ENCODE measurements around the gene RHOT2. TPM values are rescaled to one million over a fixed set of nuclear protein-coding genes. Genes with fewer than 3 reads are reported as not detected.

RHOT2 gene
- total RNA-seq, 4 donors from 2014 or later = 110 to 416 (median 239) TPM

DNA sequence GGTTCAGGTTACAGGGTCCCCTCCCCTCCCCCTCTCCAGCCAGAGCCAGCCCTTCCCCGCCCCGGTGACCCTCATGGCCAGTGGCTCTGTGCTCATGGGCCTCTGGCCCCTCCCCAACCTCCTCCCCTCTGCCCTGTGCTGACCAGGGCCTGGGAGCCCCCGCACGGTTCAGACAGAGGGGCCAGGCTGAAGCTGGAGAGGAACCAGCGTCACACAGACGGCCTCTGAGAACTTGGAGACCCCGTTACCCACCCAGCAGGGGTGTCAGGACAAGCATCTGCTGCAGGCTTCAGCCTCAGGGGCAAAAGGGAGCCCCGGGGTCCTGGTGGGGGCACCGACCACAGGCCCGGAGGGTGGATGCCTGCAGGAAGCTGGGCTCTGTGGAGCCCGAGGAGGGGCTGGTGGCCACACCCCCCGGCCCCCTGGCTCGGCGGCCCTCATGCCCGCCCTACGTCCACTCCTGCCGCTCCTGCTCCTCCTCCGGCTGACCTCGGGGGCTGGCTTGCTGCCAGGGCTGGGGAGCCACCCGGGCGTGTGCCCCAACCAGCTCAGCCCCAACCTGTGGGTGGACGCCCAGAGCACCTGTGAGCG is 37.0 kb upstream of the RHOT2 start, which contains the start of gene WFIKKN1:
WFIKKN1 (plus strand) TSS at position 171 of the 591 bp plus-strand sequence; CDS start at position 440, 269 bp downstream.
- H3K36me3 ChIP-seq = peaks cover 0 to 46% (median 0%) of the 10 kb centered on the region in 3 donors
- peaks cover 0 to 31% (median 12%) of the 10 kb centered on the region in 4 donors for H3K4me1 ChIP-seq
- no peak for DNase-seq
- no peaks in the 10 kb centered on the region for H3K9me3 ChIP-seq
- TF ChIP-seq POLR2A (IDR thresholded peaks at IDR 0.05) = no peak
- TF ChIP-seq, protein P1, sequence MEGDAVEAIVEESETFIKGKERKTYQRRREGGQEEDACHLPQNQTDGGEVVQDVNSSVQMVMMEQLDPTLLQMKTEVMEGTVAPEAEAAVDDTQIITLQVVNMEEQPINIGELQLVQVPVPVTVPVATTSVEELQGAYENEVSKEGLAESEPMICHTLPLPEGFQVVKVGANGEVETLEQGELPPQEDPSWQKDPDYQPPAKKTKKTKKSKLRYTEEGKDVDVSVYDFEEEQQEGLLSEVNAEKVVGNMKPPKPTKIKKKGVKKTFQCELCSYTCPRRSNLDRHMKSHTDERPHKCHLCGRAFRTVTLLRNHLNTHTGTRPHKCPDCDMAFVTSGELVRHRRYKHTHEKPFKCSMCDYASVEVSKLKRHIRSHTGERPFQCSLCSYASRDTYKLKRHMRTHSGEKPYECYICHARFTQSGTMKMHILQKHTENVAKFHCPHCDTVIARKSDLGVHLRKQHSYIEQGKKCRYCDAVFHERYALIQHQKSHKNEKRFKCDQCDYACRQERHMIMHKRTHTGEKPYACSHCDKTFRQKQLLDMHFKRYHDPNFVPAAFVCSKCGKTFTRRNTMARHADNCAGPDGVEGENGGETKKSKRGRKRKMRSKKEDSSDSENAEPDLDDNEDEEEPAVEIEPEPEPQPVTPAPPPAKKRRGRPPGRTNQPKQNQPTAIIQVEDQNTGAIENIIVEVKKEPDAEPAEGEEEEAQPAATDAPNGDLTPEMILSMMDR (IDR thresholded peaks at IDR 0.05) = no peak
- no peak within 1 kb of the TSS for H3K27ac ChIP-seq
- no peak within 1 kb of the TSS for H3K4me3 ChIP-seq
- no peaks in the 10 kb centered on the region for H3K27me3 ChIP-seq

DNA sequence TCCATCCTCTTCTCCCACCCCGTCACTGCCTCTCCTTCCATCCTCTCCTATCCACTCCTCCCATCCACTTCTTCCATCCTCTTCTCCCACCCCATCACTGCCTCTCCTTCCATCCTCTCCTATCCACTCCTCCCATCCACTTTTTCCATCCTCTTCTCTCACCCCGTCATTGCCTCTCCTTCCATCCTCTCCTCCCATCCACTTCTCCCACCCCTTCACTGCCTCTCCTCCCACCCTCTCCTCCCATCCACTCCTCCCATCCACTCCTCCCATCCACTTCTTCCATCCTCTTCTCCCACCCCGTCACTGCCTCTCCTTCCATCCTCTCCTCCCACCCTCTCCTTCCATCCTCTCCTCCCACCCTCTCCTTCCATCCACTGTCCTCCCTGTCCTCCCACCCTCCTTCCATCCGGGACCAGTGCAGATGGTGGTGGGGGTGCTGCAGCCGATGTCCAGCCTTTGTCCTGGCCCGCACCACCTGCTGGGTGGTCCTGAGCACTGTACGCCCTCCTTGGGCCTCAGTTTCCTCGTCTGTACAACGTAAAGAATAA is 36.0 kb upstream of the RHOT2 start:
- no peaks in the 10 kb centered on the region for H3K9me3 ChIP-seq
- H3K27me3 ChIP-seq = no peaks in the 10 kb centered on the region
- peaks cover 0 to 36% (median 0%) of the 10 kb centered on the region in 3 donors for H3K36me3 ChIP-seq
- H3K4me1 ChIP-seq = peaks cover 0 to 31% (median 12%) of the 10 kb centered on the region in 4 donors
- no peak for DNase-seq
- TF ChIP-seq POLR2A (IDR thresholded peaks at IDR 0.05) = no peak
- TF ChIP-seq, protein P1 (IDR thresholded peaks at IDR 0.05) = no peak
- no peak overlapping the region for H3K27ac ChIP-seq
- H3K4me3 ChIP-seq = no peak overlapping the region

DNA sequence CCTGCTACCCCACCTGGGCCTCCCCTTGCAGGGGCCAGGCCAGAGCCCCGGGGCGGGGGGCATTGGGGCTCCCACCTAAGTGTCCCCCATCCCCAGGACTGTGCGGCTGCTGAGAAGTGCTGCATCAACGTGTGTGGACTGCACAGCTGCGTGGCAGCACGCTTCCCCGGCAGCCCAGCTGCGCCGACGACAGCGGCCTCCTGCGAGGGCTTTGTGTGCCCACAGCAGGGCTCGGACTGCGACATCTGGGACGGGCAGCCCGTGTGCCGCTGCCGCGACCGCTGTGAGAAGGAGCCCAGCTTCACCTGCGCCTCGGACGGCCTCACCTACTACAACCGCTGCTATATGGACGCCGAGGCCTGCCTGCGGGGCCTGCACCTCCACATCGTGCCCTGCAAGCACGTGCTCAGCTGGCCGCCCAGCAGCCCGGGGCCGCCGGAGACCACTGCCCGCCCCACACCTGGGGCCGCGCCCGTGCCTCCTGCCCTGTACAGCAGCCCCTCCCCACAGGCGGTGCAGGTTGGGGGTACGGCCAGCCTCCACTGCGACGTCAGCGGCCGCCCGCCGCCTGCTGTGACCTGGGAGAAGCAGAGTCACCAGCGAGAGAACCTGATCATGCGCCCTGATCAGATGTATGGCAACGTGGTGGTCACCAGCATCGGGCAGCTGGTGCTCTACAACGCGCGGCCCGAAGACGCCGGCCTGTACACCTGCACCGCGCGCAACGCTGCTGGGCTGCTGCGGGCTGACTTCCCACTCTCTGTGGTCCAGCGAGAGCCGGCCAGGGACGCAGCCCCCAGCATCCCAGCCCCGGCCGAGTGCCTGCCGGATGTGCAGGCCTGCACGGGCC is 35.2 kb upstream of the RHOT2 start:
- no peak overlapping the region for H3K27ac ChIP-seq
- DNase-seq = no peak
- no peaks in the 10 kb centered on the region for H3K9me3 ChIP-seq
- H3K27me3 ChIP-seq = no peaks in the 10 kb centered on the region
- H3K4me1 ChIP-seq = peaks cover 0 to 36% (median 16%) of the 10 kb centered on the region in 4 donors
- peaks cover 0 to 28% (median 0%) of the 10 kb centered on the region in 3 donors for H3K36me3 ChIP-seq
- TF ChIP-seq, protein P1 (IDR thresholded peaks at IDR 0.05) = no peak
- no peak for TF ChIP-seq POLR2A (IDR thresholded peaks at IDR 0.05)
- no peak overlapping the region for H3K4me3 ChIP-seq

- Histone ChIP-seq H3K36me3 (peaks cover 0 to 20% (median 0%) of the 10 kb centered on the region in 3 donors), H3K4me1 (peaks cover 0 to 38% (median 16%) of the 10 kb centered on the region in 4 donors), H3K9me3 (no peaks in the 10 kb centered on the region), H3K27me3 (no peaks in the 10 kb centered on the region), H3K4me3 (no peak overlapping the region), H3K27ac (no peak overlapping the region)
- TF ChIP-seq, protein P1 (IDR thresholded peaks at IDR 0.05) = no peak
- no peak for TF ChIP-seq POLR2A (IDR thresholded peaks at IDR 0.05)
- DNase-seq = no peak
These were observed 34.4 kb upstream of the RHOT2 start for GRCh38 chr16:633336-634050.

DNA sequence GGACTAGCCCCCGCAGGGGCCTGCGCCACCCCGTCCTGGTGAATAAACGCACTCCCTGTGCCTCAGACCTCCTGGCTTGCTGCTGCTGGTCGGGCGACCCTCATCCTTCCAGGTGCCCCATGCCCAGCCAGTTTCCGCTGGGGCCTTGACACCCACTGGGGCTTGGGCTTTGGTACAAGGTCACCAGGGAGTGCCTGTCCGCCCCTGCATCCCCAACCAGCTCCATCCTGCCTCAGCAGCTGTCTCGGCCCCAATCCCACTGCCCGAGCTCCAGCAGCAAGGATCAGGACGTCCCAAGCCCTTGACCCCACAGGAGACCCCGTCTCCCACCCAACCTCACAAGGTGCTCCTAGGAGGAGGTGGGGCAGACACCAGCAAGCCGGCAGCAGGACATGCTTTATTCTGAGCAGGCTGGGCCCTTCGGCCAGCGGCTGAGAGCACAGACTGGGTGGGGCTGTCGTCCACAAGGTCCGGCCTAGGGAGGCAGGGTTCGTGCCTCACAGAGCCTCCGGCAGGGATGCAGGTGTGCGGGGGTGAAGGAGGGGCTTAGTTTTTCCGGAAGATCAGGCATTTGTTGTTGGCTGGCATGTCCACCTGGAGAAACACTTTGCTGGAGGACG is 33.8 kb upstream of the RHOT2 start:
- no peak for DNase-seq
- Histone ChIP-seq H3K9me3 (no peaks in the 10 kb centered on the region), H3K27ac (no peak overlapping the region), H3K36me3 (peaks cover 0 to 13% (median 0%) of the 10 kb centered on the region in 3 donors), H3K4me1 (peaks cover 0 to 38% (median 16%) of the 10 kb centered on the region in 4 donors), H3K27me3 (no peaks in the 10 kb centered on the region), H3K4me3 (no peak overlapping the region)
- TF ChIP-seq, protein P1 (IDR thresholded peaks at IDR 0.05) = no peak
- no peak for TF ChIP-seq POLR2A (IDR thresholded peaks at IDR 0.05)

All from Peyer's patch (tissue), 4 donors.